ENCODE results near the gene DCP2. TPM values are rescaled to one million over a fixed set of nuclear protein-coding genes. Genes with fewer than 3 reads are reported as not detected.
A peak's percentile ranks its signal among the peaks of the same experiment; 100 is the strongest.

DCP2 gene
- total RNA-seq, 1 experiment from 2014 or later = 176 TPM

- no peaks in the 10 kb centered on the region for H3K9me3 Mint-ChIP-seq
- Histone ChIP-seq H3K14ac (ENCODE audit: insufficient read depth, low read length) (no peak overlapping the region), H3K79me1 (ENCODE audit: insufficient read depth, low read depth, low read length, poor library complexity, severe bottlenecking) (no peaks in the 10 kb centered on the region), H3K27ac (ENCODE audit: insufficient read length, low read depth, low read length) (no peak overlapping the region), H2BK12ac (ENCODE audit: insufficient read length, low read depth, low read length) (no peak overlapping the region), H3K9me3 (ENCODE audit: control insufficient read depth, low read depth, low read length) (no peaks in the 10 kb centered on the region), H2BK15ac (ENCODE audit: low read depth, low read length) (no peak overlapping the region), H3K18ac (ENCODE audit: insufficient read length, low read depth, low read length) (no peak overlapping the region), H2BK5ac (ENCODE audit: insufficient read length, low read length) (no peak overlapping the region), H3K9ac (ENCODE audit: extremely low read depth, insufficient read length, low read length) (no peak overlapping the region), H2AK5ac (ENCODE audit: insufficient read length, low read length) (no peak overlapping the region), H2BK20ac (ENCODE audit: low read depth, low read length, poor library complexity, severe bottlenecking) (no peak overlapping the region), H4K91ac (ENCODE audit: insufficient read length, low read depth, low read length) (no peak overlapping the region), H4K8ac (replicated peaks; ENCODE audit: insufficient read length, low read depth, low read length) (no peak overlapping the region), H3K23me2 (ENCODE audit: insufficient read length, low read depth, low read length, poor library complexity, severe bottlenecking) (no peaks in the 10 kb centered on the region), H4K5ac (ENCODE audit: insufficient read length, low read depth, low read length) (no peak overlapping the region), H3K27me3 (ENCODE audit: insufficient read depth, low read length) (no peaks in the 10 kb centered on the region), H4K20me1 (ENCODE audit: control insufficient read depth, insufficient read depth, insufficient read length) (no peaks in the 10 kb centered on the region), H3T11ph (ENCODE audit: low read length) (no peak overlapping the region), H3K4ac (ENCODE audit: low read depth, low read length) (no peak overlapping the region), H3K79me2 (ENCODE audit: insufficient read depth, low read length) (no peaks in the 10 kb centered on the region), H2AFZ (ENCODE audit: low read length) (no peak overlapping the region), H2BK120ac (ENCODE audit: low read depth, low read length, poor library complexity, severe bottlenecking) (no peak overlapping the region), H3K56ac (ENCODE audit: insufficient read length, low read depth, low read length) (no peak overlapping the region), H3K4me2 (ENCODE audit: insufficient read depth, insufficient read length, low read length) (no peak overlapping the region), H3K23ac (ENCODE audit: insufficient read length, low read depth, low read length) (no peak overlapping the region), H3K4me1 (ENCODE audit: insufficient read depth, low read length) (no peaks in the 10 kb centered on the region; the same call in 1 of the 2 replicates)
- peak; percentile 10 for DNase-seq
- H3K27ac Mint-ChIP-seq = no peak overlapping the region
- TF ChIP-seq CTCF (conservative IDR thresholded peaks at IDR 0.05) = no peak
- H3K36me3 Mint-ChIP-seq (ENCODE audit: insufficient read depth in 1 of 3, low read depth in 3 of 3) = peaks cover 5 to 19% (median 8%) of the 10 kb centered on the region in 3 experiments; a peak in 5 of 7 replicates
- peaks cover 11 to 12% of the 10 kb centered on the region in 2 experiments for H3K4me1 Mint-ChIP-seq
- WGBS (ENCODE audit: extremely low coverage, insufficient read length, low lambda C conversion rate) = no CpG with 5 or more reads among the region's 12 CpGs
- H3K4me3 Mint-ChIP-seq = no peak overlapping the region
- H3K27me3 Mint-ChIP-seq (ENCODE audit: low read depth) = peaks cover 4% of the 10 kb centered on the region; the same call in 1 of the 2 replicates
These were observed 87.3 kb downstream of the DCP2 start for GRCh38 chr5:113063927-113064326.

Data from H9 (cell line).